ENCODE data around the gene CA7.

Gene CA7

GRCh38 chr16:66872943-66873684 is 28.9 kb downstream of the CA7 start (continued):
- TF ChIP-seq ZNF518A (tag by site-specific recombination; conservative IDR thresholded peaks at IDR 0.05; ENCODE audit: low read depth) = no peak
- TF ChIP-seq ZNF423 (tag by site-specific recombination; IDR thresholded peaks at IDR 0.05) = peak; percentile 73; the same call in 1 of the 2 replicates
- TF ChIP-seq ZNF488 (tag by site-specific recombination; IDR thresholded peaks at IDR 0.05) = no peak
- no peak for TF ChIP-seq ZSCAN4 (tag by site-specific recombination; IDR thresholded peaks at IDR 0.05)
- no peak for TF ChIP-seq ZNF623 (tag by site-specific recombination; IDR thresholded peaks at IDR 0.05)
- no peak for TF ChIP-seq MZF1 (tag by site-specific recombination; IDR thresholded peaks at IDR 0.05; ENCODE audit: borderline replicate concordance)
- peak; percentile 65 for TF ChIP-seq ZNF335 (tag by site-specific recombination; conservative IDR thresholded peaks at IDR 0.05)
- no peak for TF ChIP-seq ZNF585B (tag by site-specific recombination; IDR thresholded peaks at IDR 0.05)
- TF ChIP-seq ZNF223 (tag by site-specific recombination; IDR thresholded peaks at IDR 0.05) = no peak
- peak; percentile 27; the same call in 1 of the 2 replicates for TF ChIP-seq ZNF654 (tag by site-specific recombination; IDR thresholded peaks at IDR 0.05; ENCODE audit: low read depth)
- TF ChIP-seq SP3 (tag by site-specific recombination; IDR thresholded peaks at IDR 0.05) = peak; percentile 55
- peak; percentile 73 for TF ChIP-seq ZNF501 (tag by site-specific recombination; IDR thresholded peaks at IDR 0.05)
- TF ChIP-seq SP7 (tag by site-specific recombination; IDR thresholded peaks at IDR 0.05) = peak; percentile 80
- TF ChIP-seq ZNF660 (tag by site-specific recombination; IDR thresholded peaks at IDR 0.05) = peak; percentile 96
- peak; percentile 97 for TF ChIP-seq ZNF768 (tag by site-specific recombination; IDR thresholded peaks at IDR 0.05)
- no peak for TF ChIP-seq SETDB1 (IDR thresholded peaks at IDR 0.05; ENCODE audit: insufficient read length, low read length)
- no peak for TF ChIP-seq ZNF777 (tag by site-specific recombination; IDR thresholded peaks at IDR 0.05; ENCODE audit: borderline replicate concordance)
- TF ChIP-seq ZNF843 (tag by site-specific recombination; IDR thresholded peaks at IDR 0.05) = peak; percentile 43; the same call in 1 of the 2 replicates
- TF ChIP-seq ZNF521 (tag by site-specific recombination; IDR thresholded peaks at IDR 0.05) = no peak
- no peak for TF ChIP-seq REPIN1 (tag by site-specific recombination; IDR thresholded peaks at IDR 0.05; ENCODE audit: low read depth)
- TF ChIP-seq ZNF394 (tag by site-specific recombination; IDR thresholded peaks at IDR 0.05; ENCODE audit: borderline replicate concordance) = peak; percentile 91
- no peak for TF ChIP-seq ZNF433 (tag by site-specific recombination; IDR thresholded peaks at IDR 0.05; ENCODE audit: low read depth)
- TF ChIP-seq KLF16 (tag by site-specific recombination; IDR thresholded peaks at IDR 0.05) = peak; percentile 86
- peak; percentile 67 for TF ChIP-seq GLIS2 (tag by site-specific recombination; IDR thresholded peaks at IDR 0.05)
- TF ChIP-seq GLIS1 (tag by site-specific recombination; IDR thresholded peaks at IDR 0.05) = peak; percentile 54; the same call in 1 of the 2 replicates
- TF ChIP-seq KLF7 (tag by site-specific recombination; IDR thresholded peaks at IDR 0.05; ENCODE audit: borderline replicate concordance) = no peak
- peak; percentile 59; the same call in 1 of the 2 replicates for TF ChIP-seq ZXDB (tag by site-specific recombination; IDR thresholded peaks at IDR 0.05)
- TF ChIP-seq MYNN (tag by site-specific recombination; IDR thresholded peaks at IDR 0.05; ENCODE audit: borderline replicate concordance) = no peak
- no peak for TF ChIP-seq ZFP41 (tag by site-specific recombination; IDR thresholded peaks at IDR 0.05; ENCODE audit: borderline replicate concordance)
- TF ChIP-seq CTCF (tag by site-specific recombination; IDR thresholded peaks at IDR 0.05) = peak; percentile 98
- TF ChIP-seq ATF2 (tag by site-specific recombination; IDR thresholded peaks at IDR 0.05; ENCODE audit: low read depth) = no peak

All from HEK293 (cell line).